IMR-90 (cell line): ENCODE measurements around the gene LRRTM4. TPM values are rescaled to one million over a fixed set of nuclear protein-coding genes. Genes with fewer than 3 reads are reported as not detected.

Experiments used
- ATAC-seq: fragments of 200-7000 bp; cut with Tn5 transposase; 2 replicates; pipeline ENCODE4 v1.9.1; 2020; ENCODE audit warnings: low read depth, mild to moderate bottlenecking, moderate library complexity
- BruUV-seq: library from RNA; stranded (reverse); fragments of 400-500 nt; replicated peaks from 2 replicates; lab custom pipeline; 2021; lab: Mats Ljungman, UMichigan
- CTCF ChIA-PET: fragments of 300-600 bp; formaldehyde crosslinking; extraction: SDS; loops from one replicate; lab custom pipeline; 2021; ENCODE audit warnings: antibody characterized with exemption; lab: Yijun Ruan, JAX
- POLR2A ChIA-PET: fragments of 300-600 bp; sonication (Branson Sonifier 250); formaldehyde crosslinking; loops from one replicate; lab custom pipeline; 2022; ENCODE audit warnings: antibody characterized with exemption; ENCODE audit not compliant: unreplicated experiment; lab: Charles Lee
- DNase-seq: peaks from one replicate; pipeline ENCODE4 v3.0.0; 2013
- H2AFZ ChIP-seq: replicated peaks from 2 replicates; pipeline ENCODE3; 2013; ENCODE audit warnings: low read length, mild to moderate bottlenecking; ENCODE audit not compliant: poor library complexity
- H2AK5ac ChIP-seq: 2 replicates; pipeline ENCODE4 v1.6.1; 2013; ENCODE audit warnings: low read depth, low read length, inconsistent platforms
- H2AK9ac ChIP-seq: replicated peaks from 2 replicates; pipeline ENCODE3; 2013; ENCODE audit warnings: mild to moderate bottlenecking, low read depth, low read length, moderate library complexity; ENCODE audit not compliant: poor library complexity
- H2BK120ac ChIP-seq: 2 replicates; pipeline ENCODE4 v1.6.1; 2013; ENCODE audit warnings: low read depth, low read length, inconsistent platforms
- H2BK15ac ChIP-seq: 3 replicates; pipeline ENCODE4 v1.6.1; 2013; ENCODE audit warnings: low read depth, low read length, inconsistent platforms
- H2BK20ac ChIP-seq: 2 replicates; pipeline ENCODE4 v1.6.1; 2013; ENCODE audit warnings: low read depth, mild to moderate bottlenecking, inconsistent platforms, low read length, moderate library complexity
- H2BK5ac ChIP-seq: 2 replicates; pipeline ENCODE4 v1.6.1; 2013; ENCODE audit warnings: mild to moderate bottlenecking, low read depth, low read length, inconsistent platforms; ENCODE audit not compliant: poor library complexity, severe bottlenecking
- H3K14ac ChIP-seq: replicated peaks from 2 replicates; pipeline ENCODE4 v1.6.1; 2013; ENCODE audit warnings: low read depth, low read length, inconsistent platforms
- H3K18ac ChIP-seq: 2 replicates; pipeline ENCODE4 v1.6.1; 2013; ENCODE audit warnings: low read depth, low read length, control low read depth
- H3K23ac ChIP-seq: 2 replicates; pipeline ENCODE4 v1.6.1; 2013; ENCODE audit warnings: low read depth, low read length, inconsistent platforms
- H3K27ac ChIP-seq: 2 replicates; pipeline ENCODE4 v1.5.1; 2013; ENCODE audit warnings: mild to moderate bottlenecking, control low read depth, low read length; ENCODE audit not compliant: insufficient read depth
- H3K27me3 ChIP-seq: 2 replicates; pipeline ENCODE4 v1.6.1; 2013; ENCODE audit warnings: low read length; ENCODE audit not compliant: control insufficient read depth, insufficient read depth
- H3K36me3 ChIP-seq: 2 replicates; pipeline ENCODE4 v1.6.1; 2013; ENCODE audit warnings: low read length, mixed read lengths; ENCODE audit not compliant: control insufficient read depth, insufficient read depth
- H3K4ac ChIP-seq: 2 replicates; pipeline ENCODE4 v1.6.1; 2013; ENCODE audit warnings: low read depth, low read length, inconsistent platforms
- H3K4me1 ChIP-seq: 2 replicates; pipeline ENCODE4 v1.6.1; 2013; ENCODE audit warnings: low read length, mixed read lengths; ENCODE audit not compliant: control insufficient read depth, insufficient read depth
- H3K4me2 ChIP-seq: 2 replicates; pipeline ENCODE4 v1.6.1; 2013; ENCODE audit warnings: low read depth, mild to moderate bottlenecking, control low read depth, low read length, moderate library complexity
- H3K4me3 ChIP-seq: 2 replicates; pipeline ENCODE4 v1.5.1; 2013; ENCODE audit warnings: low read depth, mild to moderate bottlenecking, control low read depth, low read length, moderate library complexity; ENCODE audit not compliant: insufficient read depth
- H3K56ac ChIP-seq: 2 replicates; pipeline ENCODE4 v1.6.1; 2013; ENCODE audit warnings: low read length, inconsistent platforms; ENCODE audit not compliant: insufficient read depth; ENCODE audit errors: extremely low read depth
- H3K79me1 ChIP-seq, 2 experiments: 2 replicates each; pipeline ENCODE4 v1.6.1; 2013; ENCODE audit warnings: low read length in 2 of 2, inconsistent platforms in 1 of 2, low read depth in 1 of 2
- H3K9ac ChIP-seq: 2 replicates; pipeline ENCODE4 v1.6.1; 2013; ENCODE audit warnings: low read depth, low read length, control low read depth
- H3K9me1 ChIP-seq: 2 replicates; pipeline ENCODE4 v1.6.1; 2013; ENCODE audit warnings: low read length, inconsistent platforms; ENCODE audit not compliant: insufficient read depth
- H3K9me3 ChIP-seq: 2 replicates; pipeline ENCODE4 v1.6.1; 2013; ENCODE audit warnings: low read length; ENCODE audit not compliant: control insufficient read depth, insufficient read depth
- H4K20me1 ChIP-seq: 2 replicates; pipeline ENCODE4 v1.6.1; 2013; ENCODE audit warnings: low read length, inconsistent platforms; ENCODE audit not compliant: insufficient read depth
- H4K5ac ChIP-seq: 2 replicates; pipeline ENCODE4 v1.6.1; 2013; ENCODE audit warnings: mild to moderate bottlenecking, low read depth, low read length, control low read depth
- H4K8ac ChIP-seq, 2 experiments: 2 replicates each; pipeline ENCODE4 v1.6.1; 2013; ENCODE audit warnings: low read depth in 2 of 2, low read length in 2 of 2, control low read depth in 1 of 2, inconsistent platforms in 1 of 2
- H4K91ac ChIP-seq: 2 replicates; pipeline ENCODE4 v1.6.1; 2013; ENCODE audit warnings: low read depth, low read length, inconsistent platforms; ENCODE audit not compliant: insufficient read depth
- BHLHE40 ChIP-seq: fragments of 150-350 bp; IDR thresholded peaks from 2 replicates; pipeline ENCODE4 v1.6.1; 2016; ENCODE audit warnings: mild to moderate bottlenecking, low read depth, low read length
- CEBPB ChIP-seq: IDR thresholded peaks from 2 replicates; pipeline ENCODE4 v1.6.1; 2012; ENCODE audit warnings: low read depth, low read length, improper control_type of control experiment
- CHD1 ChIP-seq: IDR thresholded peaks from 2 replicates; pipeline ENCODE4 v1.6.1; 2012; ENCODE audit warnings: low read depth, low read length, improper control_type of control experiment
- FOS ChIP-seq: fragments of 150-350 bp; IDR thresholded peaks from 2 replicates; pipeline ENCODE4 v1.6.1; 2016; ENCODE audit warnings: low read depth, low read length
- MAFK ChIP-seq: IDR thresholded peaks from 2 replicates; pipeline ENCODE4 v1.6.1; 2012; ENCODE audit warnings: low read depth, low read length, improper control_type of control experiment
- MAZ ChIP-seq: IDR thresholded peaks from 2 replicates; pipeline ENCODE4 v1.6.1; 2012; ENCODE audit warnings: low read depth, mild to moderate bottlenecking, low read length, improper control_type of control experiment, moderate library complexity, borderline replicate concordance
- MXI1 ChIP-seq: IDR thresholded peaks from 2 replicates; pipeline ENCODE4 v1.6.1; 2012; ENCODE audit warnings: low read depth, mild to moderate bottlenecking, low read length, moderate library complexity, borderline replicate concordance
- NFE2L2 ChIP-seq: fragments of 150-350 bp; IDR thresholded peaks from 2 replicates; pipeline ENCODE4 v1.6.1; 2016; ENCODE audit warnings: low read depth, mild to moderate bottlenecking, low read length
- POLR2A ChIP-seq: IDR thresholded peaks from 2 replicates; pipeline ENCODE4 v1.6.1; 2012; ENCODE audit warnings: mild to moderate bottlenecking, low read depth, low read length
- RAD21 ChIP-seq: IDR thresholded peaks from 2 replicates; pipeline ENCODE4 v1.6.1; 2012; ENCODE audit warnings: low read length, improper control_type of control experiment
- RCOR1 ChIP-seq: IDR thresholded peaks from 2 replicates; pipeline ENCODE4 v1.6.1; 2012; ENCODE audit warnings: mild to moderate bottlenecking, low read length, improper control_type of control experiment; ENCODE audit not compliant: insufficient replicate concordance
- RFX5 ChIP-seq: IDR thresholded peaks from 2 replicates; pipeline ENCODE4 v1.8.0; 2012; ENCODE audit warnings: low read depth, mild to moderate bottlenecking, low read length, moderate library complexity
- SMC3 ChIP-seq: fragments of 150-350 bp; IDR thresholded peaks from 2 replicates; pipeline ENCODE4 v1.6.1; 2016; ENCODE audit warnings: low read depth, mild to moderate bottlenecking, antibody characterized with exemption, low read length, moderate library complexity
- WGBS, 2 experiments: methylation state at CpG; one replicate each; pipeline versions ENCODE4 v1.1.5 to v1.1.7; 2013; ENCODE audit warnings: missing lambda C conversion rate in 2 of 2; ENCODE audit not compliant: insufficient read length in 1 of 2; ENCODE audit errors: extremely low coverage in 2 of 2; 5-methylcytosine and 5-hydroxymethylcytosine counted together
- dilution Hi-C: fragments of 300-500 bp; cut with HindIII; formaldehyde crosslinking; loops from one replicate; pipeline ENCODE4 v1.14.3; 2018; ENCODE audit warnings: low sequenced_read_pairs; ENCODE audit not compliant: unreplicated experiment
- in situ Hi-C: fragments of 300-500 bp; cut with MboI; formaldehyde crosslinking; loops from 3 replicates; pipeline ENCODE4 v1.14.3; 2019; ENCODE audit warnings: low sequenced_read_pairs, inconsistent platforms, mixed read lengths
- intact Hi-C: fragments of 100-400 bp; cut with micrococcal nuclease; formaldehyde crosslinking; loops from 2 replicates; pipeline ENCODE4 v1.10.0; 2022
- polyA plus RNA-seq, 3 experiments: library from polyadenylated mRNA; depleted of rRNA; stranded (reverse); fragments of >200 nt; gene quantifications; 2 replicates each; pipeline ENCODE4 v1.2.3, GENCODE V29; 2012; ENCODE audit warnings: low replicate concordance in 1 of 3
- total RNA-seq: library from RNA; depleted of rRNA; stranded (reverse); fragments of >200 nt; gene quantifications from 2 replicates; pipeline ENCODE4 v1.2.3, GENCODE V29; 2012
- TF ChIP-seq, protein P1 (sequence below): fragments of 150-350 bp; IDR thresholded peaks from 2 replicates; pipeline ENCODE4 v1.6.1; 2016; ENCODE audit warnings: low read depth, mild to moderate bottlenecking, low read length, moderate library complexity, borderline replicate concordance
- TF ChIP-seq, protein P2 (sequence below): fragments of 150-350 bp; IDR thresholded peaks from 2 replicates; pipeline ENCODE4 v1.6.1; 2017; ENCODE audit warnings: mild to moderate bottlenecking, antibody characterized with exemption, low read length, low read depth
- TF ChIP-seq, protein P3 (sequence below): conservative IDR thresholded peaks from 2 replicates; pipeline ENCODE4 v1.5.1; 2012; ENCODE audit warnings: mild to moderate bottlenecking, low read depth, low read length, improper control_type of control experiment

LRRTM4 gene
- total and polyA plus RNA-seq, 2 of the 4 experiments (the other 2 are of a cell fraction) = not detected

DNA sequence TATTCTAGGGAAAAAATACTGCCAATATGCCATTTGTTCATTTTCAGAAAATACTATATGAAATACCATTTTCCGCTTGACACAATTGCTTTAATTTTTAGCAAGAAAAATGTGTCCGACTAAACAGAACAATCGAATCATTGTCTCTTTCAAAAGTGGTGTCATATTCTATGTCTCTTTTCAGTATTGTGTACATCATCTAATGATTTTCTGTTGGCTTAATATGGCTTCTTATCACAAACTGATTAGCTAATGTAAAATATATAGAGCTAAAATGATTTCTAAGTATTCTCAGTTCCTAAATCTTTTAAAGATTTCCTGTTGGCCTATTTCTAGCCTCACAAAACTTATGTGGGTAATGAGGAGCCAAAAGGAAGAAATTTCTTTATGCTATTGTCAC, 436.6 kb downstream of the LRRTM4 start:
- no peak overlapping the region for H3K27ac ChIP-seq
- no peak overlapping the region for H2BK20ac ChIP-seq
- BruUV-seq = no TSS peak
- intact Hi-C loops (no loop called here), in situ Hi-C loops (no loop called here), dilution Hi-C loops (no loop called here)
- TF ChIP-seq, protein P1, sequence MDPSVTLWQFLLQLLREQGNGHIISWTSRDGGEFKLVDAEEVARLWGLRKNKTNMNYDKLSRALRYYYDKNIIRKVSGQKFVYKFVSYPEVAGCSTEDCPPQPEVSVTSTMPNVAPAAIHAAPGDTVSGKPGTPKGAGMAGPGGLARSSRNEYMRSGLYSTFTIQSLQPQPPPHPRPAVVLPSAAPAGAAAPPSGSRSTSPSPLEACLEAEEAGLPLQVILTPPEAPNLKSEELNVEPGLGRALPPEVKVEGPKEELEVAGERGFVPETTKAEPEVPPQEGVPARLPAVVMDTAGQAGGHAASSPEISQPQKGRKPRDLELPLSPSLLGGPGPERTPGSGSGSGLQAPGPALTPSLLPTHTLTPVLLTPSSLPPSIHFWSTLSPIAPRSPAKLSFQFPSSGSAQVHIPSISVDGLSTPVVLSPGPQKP = no peak
- no peak for TF ChIP-seq MAFK
- no peak for TF ChIP-seq CEBPB
- TF ChIP-seq MAZ = no peak
- TF ChIP-seq, protein P2, sequence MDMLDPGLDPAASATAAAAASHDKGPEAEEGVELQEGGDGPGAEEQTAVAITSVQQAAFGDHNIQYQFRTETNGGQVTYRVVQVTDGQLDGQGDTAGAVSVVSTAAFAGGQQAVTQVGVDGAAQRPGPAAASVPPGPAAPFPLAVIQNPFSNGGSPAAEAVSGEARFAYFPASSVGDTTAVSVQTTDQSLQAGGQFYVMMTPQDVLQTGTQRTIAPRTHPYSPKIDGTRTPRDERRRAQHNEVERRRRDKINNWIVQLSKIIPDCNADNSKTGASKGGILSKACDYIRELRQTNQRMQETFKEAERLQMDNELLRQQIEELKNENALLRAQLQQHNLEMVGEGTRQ = no peak
- TF ChIP-seq BHLHE40 = no peak
- no peak for TF ChIP-seq CHD1
- no peak for TF ChIP-seq FOS
- no peak for TF ChIP-seq RFX5
- TF ChIP-seq RAD21 = no peak
- TF ChIP-seq MXI1 = no peak
- no peak for TF ChIP-seq SMC3
- TF ChIP-seq NFE2L2 = no peak
- TF ChIP-seq RCOR1 = no peak
- no peak for TF ChIP-seq POLR2A
- TF ChIP-seq, protein P3, sequence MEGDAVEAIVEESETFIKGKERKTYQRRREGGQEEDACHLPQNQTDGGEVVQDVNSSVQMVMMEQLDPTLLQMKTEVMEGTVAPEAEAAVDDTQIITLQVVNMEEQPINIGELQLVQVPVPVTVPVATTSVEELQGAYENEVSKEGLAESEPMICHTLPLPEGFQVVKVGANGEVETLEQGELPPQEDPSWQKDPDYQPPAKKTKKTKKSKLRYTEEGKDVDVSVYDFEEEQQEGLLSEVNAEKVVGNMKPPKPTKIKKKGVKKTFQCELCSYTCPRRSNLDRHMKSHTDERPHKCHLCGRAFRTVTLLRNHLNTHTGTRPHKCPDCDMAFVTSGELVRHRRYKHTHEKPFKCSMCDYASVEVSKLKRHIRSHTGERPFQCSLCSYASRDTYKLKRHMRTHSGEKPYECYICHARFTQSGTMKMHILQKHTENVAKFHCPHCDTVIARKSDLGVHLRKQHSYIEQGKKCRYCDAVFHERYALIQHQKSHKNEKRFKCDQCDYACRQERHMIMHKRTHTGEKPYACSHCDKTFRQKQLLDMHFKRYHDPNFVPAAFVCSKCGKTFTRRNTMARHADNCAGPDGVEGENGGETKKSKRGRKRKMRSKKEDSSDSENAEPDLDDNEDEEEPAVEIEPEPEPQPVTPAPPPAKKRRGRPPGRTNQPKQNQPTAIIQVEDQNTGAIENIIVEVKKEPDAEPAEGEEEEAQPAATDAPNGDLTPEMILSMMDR = no peak
- no peak overlapping the region for H3K4me2 ChIP-seq
- no peaks in the 10 kb centered on the region for H3K36me3 ChIP-seq
- no peak overlapping the region for H2BK15ac ChIP-seq
- ATAC-seq (no peak), DNase-seq (no peak)
- no peaks in the 10 kb centered on the region for H3K27me3 ChIP-seq
- POLR2A ChIA-PET = no interaction called here
- H3K14ac ChIP-seq = no peak overlapping the region
- no peaks in the 10 kb centered on the region for H3K79me1 ChIP-seq
- H3K56ac ChIP-seq = no peak overlapping the region
- H2BK120ac ChIP-seq = no peak overlapping the region
- H4K91ac ChIP-seq = no peak overlapping the region
- no peaks in the 10 kb centered on the region for H3K9me1 ChIP-seq
- H3K9ac ChIP-seq = no peak overlapping the region
- no peaks in the 10 kb centered on the region for H3K4me1 ChIP-seq
- H3K23ac ChIP-seq = no peak overlapping the region
- no peak overlapping the region for H4K5ac ChIP-seq
- no peak overlapping the region for H2AFZ ChIP-seq
- CTCF ChIA-PET = no interaction called here
- H2AK9ac ChIP-seq = no peak overlapping the region
- no peak overlapping the region for H3K4ac ChIP-seq
- H3K9me3 ChIP-seq = no peaks in the 10 kb centered on the region
- H2AK5ac ChIP-seq = no peak overlapping the region
- no peak overlapping the region for H4K8ac ChIP-seq
- H4K20me1 ChIP-seq = no peaks in the 10 kb centered on the region
- WGBS, 2 experiments = no CpG with 5 or more reads among the region's 3 CpGs
- H3K18ac ChIP-seq = no peak overlapping the region
- H2BK5ac ChIP-seq = no peak overlapping the region
- no peak overlapping the region for H3K4me3 ChIP-seq
